Measurements from ENCODE around the gene TMEM233.

TMEM233 gene

GRCh38 chr12:119660076-119660475 lies 66.5 kb downstream of the TMEM233 start:
- DNase-seq = no peak

GRCh38 chr12:119661882-119662281 lies 68.3 kb downstream of the TMEM233 start:
- no peak for DNase-seq

GRCh38 chr12:119664642-119665041 lies 71.1 kb downstream of the TMEM233 start:
- DNase-seq = no peak

GRCh38 chr12:119665164-119665929 lies 71.8 kb downstream of the TMEM233 start:
- DNase-seq = no peak

GRCh38 chr12:119666226-119666795 lies 72.7 kb downstream of the TMEM233 start:
- DNase-seq = no peak

- no peak for DNase-seq
Measured at GRCh38 chr12:119666900-119667576, 73.5 kb downstream of the TMEM233 start.

- DNase-seq = peak; percentile 92
Measured at GRCh38 chr12:119667577-119668323, 74.2 kb downstream of the TMEM233 start, which contains the start of gene PRKAB1. Gene PRKAB1 (plus strand): TSS chr12:119668133. CDS start chr12:119668245, 112 bp downstream.

GRCh38 chr12:119668324-119668841 lies 74.8 kb downstream of the TMEM233 start:
- no peak for DNase-seq

GRCh38 chr12:119669744-119670472 lies 76.3 kb downstream of the TMEM233 start:
- DNase-seq = no peak

- no peak for DNase-seq
Measured at GRCh38 chr12:119671070-119671469, 77.5 kb downstream of the TMEM233 start.

- DNase-seq = no peak
Measured at GRCh38 chr12:119672194-119672593, 78.6 kb downstream of the TMEM233 start.

- DNase-seq = no peak
Measured at GRCh38 chr12:119673634-119674033, 80.1 kb downstream of the TMEM233 start.

- DNase-seq = no peak
Measured at GRCh38 chr12:119674560-119674959, 81.0 kb downstream of the TMEM233 start.

GRCh38 chr12:119676022-119676421 lies 82.4 kb downstream of the TMEM233 start:
- DNase-seq = no peak

GRCh38 chr12:119676573-119676972 lies 83.0 kb downstream of the TMEM233 start:
- DNase-seq = no peak

- DNase-seq = no peak
Measured at GRCh38 chr12:119678459-119678858, 84.9 kb downstream of the TMEM233 start.

GRCh38 chr12:119679081-119679480 lies 85.5 kb downstream of the TMEM233 start:
- no peak for DNase-seq

GRCh38 chr12:119679490-119679889 lies 85.9 kb downstream of the TMEM233 start:
- no peak for DNase-seq

- DNase-seq = no peak
Measured at GRCh38 chr12:119681111-119681510, 87.5 kb downstream of the TMEM233 start.

- DNase-seq = no peak
Measured at GRCh38 chr12:119681728-119682638, 88.4 kb downstream of the TMEM233 start.

- DNase-seq = no peak
Measured at GRCh38 chr12:119682639-119683252, 89.2 kb downstream of the TMEM233 start.

Data from activated gamma-delta T cell (primary cell).